NCI-H146 (cell line): ENCODE data around the gene MVB12B.
"Not testable (repeated sequence)": the region's sequence is repeated elsewhere in the genome, so short reads cannot be mapped to it uniquely, and the experiment has no call there.

Source experiments
- DNase-seq: peaks from one replicate; lab custom pipeline; 2025; lab: John Stamatoyannopoulos, UW

Gene MVB12B, protein sequence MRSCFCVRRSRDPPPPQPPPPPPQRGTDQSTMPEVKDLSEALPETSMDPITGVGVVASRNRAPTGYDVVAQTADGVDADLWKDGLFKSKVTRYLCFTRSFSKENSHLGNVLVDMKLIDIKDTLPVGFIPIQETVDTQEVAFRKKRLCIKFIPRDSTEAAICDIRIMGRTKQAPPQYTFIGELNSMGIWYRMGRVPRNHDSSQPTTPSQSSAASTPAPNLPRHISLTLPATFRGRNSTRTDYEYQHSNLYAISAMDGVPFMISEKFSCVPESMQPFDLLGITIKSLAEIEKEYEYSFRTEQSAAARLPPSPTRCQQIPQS

DNA sequence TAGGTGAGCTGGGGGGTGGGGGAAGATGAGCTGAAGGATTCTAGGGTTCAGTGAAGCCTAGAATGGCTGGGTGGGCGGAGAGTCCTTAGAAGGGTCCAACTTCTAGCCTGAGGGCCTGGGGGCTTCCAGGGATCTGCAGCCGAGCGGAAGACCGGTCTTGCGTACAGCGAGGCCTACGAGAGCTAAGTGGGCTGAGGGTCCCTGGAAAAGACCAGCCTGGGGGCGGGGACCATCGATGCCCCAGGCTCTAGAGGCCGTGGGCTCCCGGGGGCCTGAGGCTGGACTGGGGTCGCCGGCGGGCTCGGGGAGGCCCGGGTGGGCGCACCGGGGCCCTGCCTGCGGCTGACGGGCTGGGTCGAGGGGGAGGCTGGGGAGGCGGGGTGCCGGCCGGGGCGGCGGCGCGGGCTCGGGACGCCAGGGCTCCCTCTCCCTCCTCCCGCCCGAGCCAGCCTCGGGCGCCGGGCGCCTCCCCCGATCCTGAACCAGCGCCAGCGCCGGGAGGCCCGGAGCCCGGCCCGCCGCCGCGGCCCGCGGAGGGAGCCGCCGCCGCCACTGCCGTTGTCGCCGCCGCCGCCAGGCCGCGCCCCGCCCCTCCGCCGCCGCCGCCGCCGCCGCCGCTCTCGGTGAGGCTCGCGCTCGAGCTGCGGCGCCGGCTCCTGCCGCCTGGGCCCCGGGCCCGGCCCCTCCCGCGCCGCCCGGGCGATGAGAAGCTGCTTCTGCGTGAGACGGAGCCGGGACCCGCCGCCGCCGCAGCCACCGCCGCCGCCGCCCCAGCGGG lies at the start of gene MVB12B:
TSS of gene MVB12B (plus strand) at position 602 of the 778 bp plus-strand sequence. CDS start at position 703, 101 bp downstream.
- peak; percentile 31 for DNase-seq

DNA sequence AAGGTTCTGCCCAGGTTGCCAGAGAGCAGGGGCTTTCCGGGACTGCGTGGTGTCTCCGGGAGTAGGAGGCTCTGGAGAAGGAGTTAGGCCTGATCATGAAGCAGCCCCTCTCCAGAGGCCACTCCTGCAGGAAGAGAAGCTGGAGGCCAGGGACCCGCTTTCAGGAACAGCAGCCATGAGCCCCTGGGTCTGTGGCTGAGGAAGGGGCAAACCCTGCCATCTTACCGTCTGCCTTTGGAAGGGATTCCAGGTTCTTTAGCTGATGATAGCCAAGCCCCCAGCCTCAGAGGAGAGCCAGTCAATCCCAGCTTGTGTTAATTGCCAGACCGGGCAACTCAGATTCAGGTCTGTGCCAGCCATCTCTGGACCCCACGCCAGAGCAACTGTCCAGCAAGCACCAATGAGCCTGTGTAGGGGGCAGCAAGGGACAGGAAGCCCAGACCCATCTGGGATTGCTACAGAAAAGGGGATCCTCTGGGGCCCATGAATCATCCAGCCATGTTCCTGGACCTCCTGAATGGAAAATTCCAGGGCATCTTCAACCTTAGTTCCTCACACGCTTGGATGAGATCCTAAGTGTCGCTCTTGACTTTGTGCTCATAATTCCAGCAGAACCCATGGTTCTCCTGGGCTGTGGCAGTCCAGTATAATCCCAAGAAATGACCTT lies 42.7 kb upstream of the MVB12B start:
- no peak for DNase-seq

DNA sequence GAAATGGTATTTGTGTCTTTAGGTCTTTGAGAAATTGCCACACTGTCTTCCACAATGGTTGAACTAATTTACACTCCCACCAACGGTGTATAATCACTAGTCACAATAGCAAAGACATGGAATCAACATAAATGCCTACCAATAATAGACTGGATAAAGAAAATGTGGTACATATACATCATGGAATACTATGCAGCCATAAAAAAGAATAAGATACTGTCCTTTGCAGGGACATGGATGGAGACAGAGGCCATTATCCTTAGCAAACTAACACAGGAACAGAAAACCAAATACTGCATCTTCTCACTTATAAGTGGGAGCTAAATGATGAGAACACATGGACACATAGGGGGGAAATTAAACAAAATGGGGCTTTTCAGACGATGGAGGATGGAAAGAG lies 41.0 kb upstream of the MVB12B start:
- DNase-seq: not testable (repeated sequence)

DNA sequence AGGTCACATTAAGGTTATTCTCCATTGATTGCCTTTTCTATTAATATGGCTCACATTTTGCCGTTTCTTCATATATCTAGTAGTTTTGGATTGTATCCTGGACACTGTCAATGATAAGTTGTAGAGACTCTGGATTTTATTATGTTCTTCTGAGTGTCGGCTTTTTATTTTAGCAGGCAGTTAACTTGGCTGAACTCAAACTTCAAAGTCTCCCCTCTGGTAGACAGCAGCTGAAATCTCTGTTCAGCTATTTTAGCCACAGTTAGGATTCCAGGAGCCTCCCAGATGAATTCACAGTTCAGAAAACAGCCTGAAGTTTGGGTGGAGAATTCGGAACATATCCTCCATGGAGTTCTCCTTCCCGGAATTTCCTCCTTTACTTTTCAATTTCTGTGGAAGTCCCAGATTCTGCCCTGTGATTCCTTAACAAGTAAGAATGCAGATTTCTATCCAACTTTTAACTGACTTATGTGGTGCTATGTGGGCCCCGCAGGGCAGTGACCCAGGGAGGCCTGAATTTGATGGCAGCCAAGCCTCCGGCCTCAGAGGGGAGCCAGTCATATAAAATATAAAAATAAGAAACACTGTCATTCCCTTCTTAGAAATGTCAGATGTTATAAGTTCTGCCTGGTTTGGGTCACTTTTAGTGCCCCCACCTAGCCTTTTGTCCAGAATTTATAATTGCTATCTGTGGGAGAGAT lies 39.3 kb upstream of the MVB12B start:
- DNase-seq: no peak

DNA sequence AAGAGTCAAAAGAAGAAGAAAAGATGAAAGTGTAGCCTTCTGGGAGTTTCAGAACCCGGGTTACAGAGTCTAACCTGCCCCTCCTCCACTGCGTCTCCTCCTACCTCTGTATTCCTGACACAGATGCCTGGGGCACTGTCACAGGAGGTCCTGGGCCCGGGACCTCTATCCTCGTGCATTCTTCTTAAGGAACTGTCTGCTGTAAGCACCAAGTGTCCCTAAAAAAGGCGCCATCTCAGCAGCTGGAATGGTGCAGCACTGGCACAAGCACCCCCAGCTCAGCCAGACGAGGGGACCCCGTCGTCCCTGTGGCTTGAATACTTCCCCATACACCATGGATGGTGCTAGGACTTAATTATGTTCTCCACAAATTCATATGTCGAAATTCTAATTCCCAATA lies 35.8 kb upstream of the MVB12B start:
- no peak for DNase-seq

DNA sequence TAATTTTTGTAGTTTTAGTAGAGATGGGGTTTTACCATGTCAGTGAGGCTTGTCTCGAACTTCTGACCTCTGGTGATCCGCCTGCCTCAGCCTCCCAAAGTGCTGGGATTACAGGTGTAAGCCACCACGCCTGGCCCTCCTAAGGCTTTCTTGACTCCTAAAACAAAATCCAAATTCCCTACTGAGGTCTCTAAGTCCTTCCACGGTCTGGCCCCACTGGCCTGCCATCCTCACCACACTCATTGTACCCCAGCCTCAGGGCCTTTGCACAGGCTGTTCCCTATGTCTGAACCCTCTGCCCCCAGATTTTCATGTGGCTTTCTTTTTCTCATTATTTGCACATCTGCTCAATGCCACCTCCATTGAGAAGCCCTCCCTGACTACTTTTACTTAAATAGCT lies 34.7 kb upstream of the MVB12B start:
- DNase-seq: no peak

DNA sequence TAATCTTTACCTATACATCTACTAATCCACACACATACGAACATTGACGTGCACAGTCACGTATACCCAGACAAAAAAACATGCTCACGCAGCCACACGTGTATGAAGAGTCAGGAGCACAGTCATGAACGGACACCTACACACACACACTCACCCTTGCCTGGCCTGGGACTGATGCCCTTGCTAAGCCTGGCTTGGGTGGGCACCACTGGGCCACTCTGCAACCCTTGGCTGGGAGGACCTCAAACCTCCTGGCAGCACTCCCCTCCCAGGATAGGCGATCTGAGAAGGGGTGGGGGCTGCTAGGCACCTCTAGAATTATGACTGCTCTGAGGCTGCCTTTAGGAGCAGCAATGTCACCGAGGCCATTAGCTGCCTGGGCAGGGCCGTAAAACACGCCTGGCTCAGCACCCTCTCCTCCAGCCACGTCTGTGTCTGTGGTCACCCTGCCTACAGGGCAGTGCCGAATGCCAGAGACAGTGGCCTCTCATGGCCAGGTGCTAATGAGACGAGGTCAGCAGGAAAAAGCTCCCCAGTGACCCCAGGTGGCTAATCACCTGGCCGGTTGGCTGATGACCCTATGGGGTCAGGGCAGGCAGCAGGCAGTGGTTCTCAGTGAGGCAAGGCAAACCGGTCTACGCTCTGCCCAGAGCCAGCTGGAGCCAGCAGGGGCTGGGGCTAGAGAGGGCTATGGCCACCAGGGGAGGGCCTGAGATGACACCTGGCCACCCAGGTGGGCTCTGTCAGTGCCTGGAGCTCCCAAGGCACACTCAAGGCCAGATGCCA lies 33.7 kb upstream of the MVB12B start:
- DNase-seq: peak; percentile 67

DNA sequence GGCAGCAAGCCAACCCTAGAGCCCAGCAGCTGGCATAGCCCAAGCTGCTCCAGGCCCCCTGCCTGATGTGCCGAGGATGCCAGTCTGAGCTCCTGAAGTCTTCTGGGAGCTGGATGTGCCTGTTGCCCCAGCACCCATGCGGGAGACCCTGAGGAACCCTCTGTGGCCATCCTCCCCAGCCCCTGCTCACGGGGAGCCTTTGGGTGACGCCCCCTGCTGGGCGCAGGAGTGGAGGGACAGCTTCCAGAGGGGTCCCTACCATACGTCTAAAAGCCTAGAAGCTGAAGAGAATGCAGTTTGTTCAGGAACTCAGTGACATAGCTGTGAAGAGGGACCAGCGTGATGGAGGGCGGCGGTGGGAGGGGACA lies 33.1 kb upstream of the MVB12B start:
- no peak for DNase-seq

DNA sequence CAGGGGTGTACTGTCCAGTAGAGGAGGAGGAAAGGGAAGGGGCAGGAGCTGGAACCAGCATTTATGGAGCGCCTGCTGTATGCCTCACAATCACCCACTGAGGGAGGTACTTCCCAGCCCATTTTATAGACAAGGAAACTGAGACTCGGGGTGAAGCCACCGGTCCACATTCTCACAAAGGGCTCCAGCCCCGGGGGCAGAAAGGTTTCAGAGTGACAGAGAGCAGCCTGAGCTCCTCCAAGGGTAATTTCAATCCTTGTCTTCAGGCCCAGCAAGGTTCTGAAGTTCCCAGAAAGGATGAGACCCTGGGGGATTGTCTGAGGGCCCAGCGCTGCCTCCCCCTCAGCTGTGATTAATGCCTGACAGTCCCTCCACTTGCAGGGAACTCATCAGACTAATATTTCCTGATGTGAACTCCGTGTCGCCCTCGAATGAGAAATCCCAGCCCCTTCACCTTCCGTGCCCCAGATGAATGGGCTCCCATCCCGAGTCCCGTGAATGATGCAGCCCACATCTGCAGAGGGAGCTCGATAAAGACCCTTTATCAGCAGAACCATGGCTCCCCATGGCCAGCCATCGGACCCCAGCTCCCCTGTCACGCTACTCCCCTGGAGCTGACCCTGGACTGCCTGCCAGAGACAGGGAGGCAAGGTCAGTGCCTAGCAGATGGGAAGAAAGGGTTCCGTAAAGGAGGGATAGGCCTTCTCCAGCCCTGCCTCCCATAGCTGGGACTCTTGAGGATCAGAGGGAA lies 32.1 kb upstream of the MVB12B start:
- DNase-seq: no peak

DNA sequence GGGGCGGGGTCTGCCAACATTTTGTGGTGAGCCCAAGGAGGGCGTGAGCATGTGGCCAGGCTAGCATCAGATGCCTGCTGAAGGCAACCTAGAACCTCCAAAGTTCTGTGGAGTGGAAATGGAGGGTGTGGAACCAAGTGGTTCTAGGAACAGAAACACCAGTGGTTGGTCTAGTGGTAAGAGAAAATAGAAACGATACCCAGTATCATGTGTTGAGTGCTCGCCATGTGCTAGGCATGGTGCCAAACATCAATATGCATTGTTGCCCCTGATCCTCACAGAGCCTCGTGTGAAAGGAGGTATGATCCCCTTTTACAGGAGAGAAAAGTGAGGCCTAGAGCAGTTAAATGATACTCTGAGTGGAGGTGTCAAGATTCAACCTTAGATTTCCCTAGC lies 31.5 kb upstream of the MVB12B start:
- DNase-seq: no peak

DNA sequence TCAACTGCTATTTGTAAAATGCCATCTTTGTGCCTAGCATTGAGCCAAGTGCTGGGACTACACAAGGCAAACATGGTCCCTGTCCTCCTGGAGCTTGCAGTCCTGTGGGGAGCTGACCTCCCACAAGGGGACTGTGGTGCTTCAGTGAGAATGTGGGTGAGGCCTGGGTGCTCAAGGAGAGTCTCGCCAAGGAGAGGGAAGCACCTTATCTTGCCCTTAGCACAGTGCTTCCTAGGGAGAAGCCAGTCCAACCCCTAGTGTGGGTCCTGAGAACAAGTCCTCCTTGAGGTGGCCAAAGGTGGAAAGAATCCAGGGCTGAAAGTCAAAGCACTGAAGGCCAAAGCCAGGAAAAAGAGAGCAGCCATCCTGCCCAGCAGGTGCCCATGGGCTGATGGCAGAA lies 31.1 kb upstream of the MVB12B start:
- DNase-seq: no peak

DNA sequence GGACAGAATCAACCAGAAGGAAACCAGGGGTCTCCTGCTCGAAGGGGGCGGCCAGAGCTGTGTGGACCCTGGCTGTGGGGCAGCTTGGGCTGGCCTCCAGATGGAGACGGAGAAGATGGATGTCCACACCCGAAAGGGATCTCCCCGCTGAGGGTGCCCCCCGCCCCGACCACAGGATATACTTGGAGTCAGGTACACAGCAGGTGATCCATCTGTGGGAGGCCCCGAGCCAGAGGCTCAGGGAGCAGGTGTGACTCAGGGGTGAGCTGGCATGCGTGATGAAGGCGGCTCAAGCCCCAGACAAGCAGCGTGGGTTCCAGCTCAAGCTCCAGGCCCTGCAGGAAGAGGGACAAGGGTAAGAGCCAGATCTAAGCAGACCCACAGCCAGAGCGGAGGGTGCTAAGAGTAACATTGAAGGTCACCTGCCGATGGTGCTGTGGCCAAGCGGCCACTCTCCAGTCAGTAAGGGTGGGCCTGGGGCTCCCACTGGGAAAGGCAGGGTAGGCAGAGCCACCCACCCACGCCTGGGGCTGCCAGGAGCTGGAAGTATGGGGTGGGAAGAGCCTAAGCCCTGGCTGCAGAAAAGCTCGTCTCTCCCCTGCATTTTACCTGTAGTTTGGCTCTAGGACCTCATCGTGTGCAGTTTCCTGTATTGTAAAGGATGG lies 30.6 kb upstream of the MVB12B start:
- peak; percentile 27 for DNase-seq

DNA sequence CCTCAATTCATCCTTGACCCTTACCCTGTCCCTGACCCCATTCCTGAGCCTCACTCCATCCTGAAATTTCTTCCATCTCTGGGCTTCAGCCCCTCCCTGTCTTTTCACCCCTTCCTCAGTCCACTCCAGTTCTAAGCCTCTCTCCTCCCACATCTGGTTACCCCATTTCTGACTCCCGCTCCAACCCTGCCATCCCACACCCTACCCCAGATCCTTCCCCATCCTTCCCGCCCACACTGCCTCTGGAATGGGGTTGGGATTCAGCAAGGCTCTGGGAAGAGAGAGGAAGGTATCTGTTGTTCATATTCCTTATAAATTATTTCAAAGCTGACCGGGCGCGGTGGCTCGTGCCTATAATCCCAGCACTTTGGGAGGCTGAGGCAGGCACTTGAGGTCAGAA lies 29.9 kb upstream of the MVB12B start:
- no peak for DNase-seq

DNA sequence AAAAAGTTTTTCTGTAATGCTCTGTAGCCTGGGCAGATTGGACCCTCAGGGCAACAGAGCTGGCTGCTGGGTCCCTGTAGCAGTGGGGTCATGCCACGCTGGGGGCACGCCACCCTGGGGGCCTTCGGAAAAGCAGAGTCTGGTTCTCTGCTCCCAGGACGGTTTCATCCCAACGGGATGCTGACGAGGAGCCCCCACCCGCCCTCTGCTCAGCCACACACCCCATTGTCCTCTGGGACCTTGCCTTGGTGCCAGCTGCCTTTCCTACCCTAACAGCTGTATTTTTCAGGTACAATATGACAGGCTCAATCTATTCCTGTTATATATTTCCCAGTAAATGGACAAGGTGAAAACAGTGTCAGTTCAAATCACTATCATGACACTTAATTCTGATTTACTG lies 29.0 kb upstream of the MVB12B start:
- no peak for DNase-seq

DNA sequence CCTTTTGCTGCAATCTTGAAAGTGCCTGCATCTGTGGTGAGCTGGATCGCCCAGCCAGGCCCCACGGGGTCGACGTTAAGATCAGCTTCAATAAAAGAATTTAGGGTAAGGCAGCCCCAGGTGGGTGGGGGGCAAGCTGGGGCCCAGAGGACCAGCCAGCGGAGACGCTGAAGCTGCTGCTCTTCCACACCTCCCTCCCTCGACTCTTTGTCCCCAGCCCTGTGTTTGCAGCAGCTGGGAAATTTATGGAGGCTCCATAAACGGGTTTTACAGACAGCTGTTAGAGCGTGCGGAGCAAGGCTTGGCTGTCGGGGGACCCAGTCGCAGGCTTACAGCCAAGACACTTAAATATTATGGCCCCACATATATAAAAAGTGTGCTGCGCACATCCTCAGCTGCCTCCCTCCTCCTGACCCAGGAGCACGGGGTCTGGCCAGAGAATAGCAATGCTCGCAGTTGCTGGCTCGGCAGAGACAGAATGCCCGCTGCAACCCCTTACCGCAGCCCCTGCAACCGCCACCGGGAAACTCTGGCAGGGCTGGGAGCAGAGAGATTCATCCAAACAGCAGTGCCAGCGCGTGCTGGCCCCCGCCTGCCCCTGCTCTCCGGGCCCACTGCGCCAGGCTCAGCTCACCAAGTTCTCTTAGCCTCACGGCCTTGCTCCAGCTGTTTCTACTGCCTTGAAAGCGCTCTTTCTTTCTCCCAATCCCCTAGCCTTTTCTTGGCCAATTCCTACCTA lies 28.4 kb upstream of the MVB12B start:
- DNase-seq: no peak

DNA sequence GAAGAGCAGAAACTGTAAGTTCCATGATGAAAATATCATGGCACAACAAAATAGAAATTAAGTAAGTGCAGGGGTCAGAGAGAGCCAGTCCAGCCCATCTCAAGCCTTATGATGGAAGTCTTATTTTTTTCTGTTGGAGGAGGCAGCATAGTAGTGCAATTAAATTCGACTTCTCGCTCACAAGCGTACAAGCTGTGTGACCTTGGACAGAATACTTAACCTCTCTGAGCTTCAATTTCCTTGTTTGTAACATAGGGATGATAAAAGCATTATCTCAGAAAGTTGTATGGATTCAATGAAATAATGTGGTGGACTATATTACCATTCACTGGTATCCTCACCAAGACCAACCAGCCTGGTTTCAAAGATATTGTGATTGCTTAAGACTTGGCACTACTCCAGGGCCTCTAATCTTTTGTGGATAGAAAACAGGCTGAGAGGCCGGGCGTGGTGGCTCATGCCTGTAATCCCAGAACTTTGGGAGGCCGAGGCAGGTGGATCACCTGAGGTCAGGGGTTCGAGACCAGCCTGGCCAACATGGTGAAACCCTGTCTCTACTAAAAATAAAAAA lies 26.8 kb upstream of the MVB12B start:
- DNase-seq: no peak

DNA sequence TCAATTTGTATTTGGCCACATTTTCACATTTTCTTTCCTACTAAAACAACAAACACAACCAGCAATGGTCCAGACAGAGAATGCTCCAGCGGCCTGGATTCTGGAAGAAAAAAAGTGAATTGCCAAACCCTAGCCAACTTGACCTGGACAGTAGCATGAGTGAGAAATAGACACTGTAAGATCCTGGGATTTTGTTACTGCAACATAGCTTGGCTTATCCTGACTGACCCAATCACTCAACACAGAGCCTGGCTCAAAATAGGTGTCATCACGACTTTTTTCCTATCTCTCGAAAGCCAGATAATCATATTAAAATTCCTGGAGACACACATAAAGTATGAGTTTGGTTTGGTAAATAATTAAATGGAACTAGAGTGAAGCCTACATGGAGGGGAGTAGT lies 25.4 kb upstream of the MVB12B start:
- no peak for DNase-seq

DNA sequence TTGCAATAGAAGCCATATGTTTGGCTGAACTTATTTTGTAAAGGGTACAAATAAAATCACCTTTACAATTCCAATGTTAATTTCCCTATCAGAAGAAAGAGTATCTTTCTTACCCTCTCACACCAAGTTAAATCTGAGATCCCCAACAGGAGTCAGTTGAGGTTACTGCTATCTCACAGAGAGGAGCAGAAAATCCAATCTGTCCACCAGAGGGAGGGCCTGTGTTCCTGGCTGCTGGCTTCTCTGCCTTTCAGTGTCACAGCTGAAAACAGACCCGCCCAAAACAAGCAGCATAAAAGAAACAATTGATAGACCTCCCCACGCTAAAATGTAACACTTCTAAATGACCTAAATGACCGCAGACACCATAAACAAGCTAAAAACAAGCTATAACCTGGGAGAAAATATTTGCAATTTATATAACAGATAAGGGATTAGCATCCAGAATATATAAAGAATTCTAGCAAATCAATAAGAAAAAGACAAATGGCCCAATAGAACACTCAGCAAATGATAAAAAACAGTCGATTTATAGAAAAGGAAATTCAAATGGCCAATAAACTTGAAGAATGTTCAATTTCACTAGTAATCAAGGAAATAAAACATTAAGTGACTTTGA lies 24.5 kb upstream of the MVB12B start:
- DNase-seq: peak; percentile 60

DNA sequence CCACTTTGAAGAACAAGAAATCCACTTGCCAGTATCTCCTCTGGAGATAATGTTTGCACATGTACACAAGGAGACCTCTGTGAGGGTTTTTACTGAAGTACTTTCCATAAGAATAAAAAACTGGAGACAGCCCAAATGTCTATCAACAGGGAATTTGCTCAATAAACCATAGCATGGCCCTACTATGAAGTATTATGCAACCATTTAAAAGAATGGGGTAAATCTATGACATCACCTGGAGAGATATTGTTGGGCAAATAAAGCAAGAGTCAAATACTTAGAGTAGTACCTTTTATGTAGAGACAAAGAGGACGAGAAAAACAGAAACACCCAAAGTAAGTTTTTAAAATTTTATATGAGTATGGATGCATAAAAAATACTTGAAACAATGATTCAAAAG lies 23.9 kb upstream of the MVB12B start:
- no peak for DNase-seq
